ENCODE results near the gene RIPPLY2. TPM values are rescaled to one million over a fixed set of nuclear protein-coding genes. Genes with fewer than 3 reads are reported as not detected.

Gene RIPPLY2
- total RNA-seq, 3 donors from 2014 or later: 1.3 TPM; not detected in 2

DNA sequence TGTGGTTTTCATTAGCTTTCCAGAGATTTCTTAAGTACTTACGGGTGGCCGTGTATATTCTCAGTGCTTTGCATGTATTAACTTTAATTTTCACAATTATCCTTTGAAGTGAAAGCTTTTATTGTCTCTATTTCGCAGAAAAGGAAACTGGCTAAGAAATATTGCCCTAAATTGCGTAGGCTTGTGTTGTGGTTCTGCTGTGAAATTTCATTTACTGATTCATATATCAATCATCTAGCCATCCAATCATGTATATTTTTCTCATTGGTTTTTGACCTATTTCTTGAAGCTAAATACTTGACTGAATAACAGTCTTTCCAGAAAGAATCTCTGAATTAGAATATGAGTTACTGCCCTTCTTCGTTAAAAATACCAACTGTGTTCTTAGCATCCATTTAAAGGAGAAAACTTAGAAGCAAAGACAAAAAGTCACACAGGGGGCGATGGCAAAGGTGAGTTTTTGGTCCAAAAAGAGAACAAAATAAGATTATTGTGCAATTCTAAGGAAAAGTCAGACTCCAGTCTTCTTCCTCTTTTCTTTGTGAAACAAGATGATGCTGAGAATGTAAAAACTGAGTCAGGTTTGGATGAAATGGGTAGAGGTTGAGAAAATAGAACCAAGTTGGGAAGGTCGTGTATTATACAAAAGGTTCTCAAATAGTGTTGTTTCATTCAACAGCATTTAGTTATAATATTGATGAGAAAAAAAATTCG lies 7.8 kb downstream of the RIPPLY2 start:
- Histone ChIP-seq H3K4me3 (no peak overlapping the region), H3K4me1 (ENCODE audit: low read depth) (peaks cover 16% of the 10 kb centered on the region), H3K9me3 (no peaks in the 10 kb centered on the region), H3K36me3 (ENCODE audit: low read depth) (no peaks in the 10 kb centered on the region)
- intact Hi-C loops (cut with DNase I, micrococcal nuclease): no loop called here
- DNase-seq (no peak), ATAC-seq (no peak)
- TF ChIP-seq, protein P1, sequence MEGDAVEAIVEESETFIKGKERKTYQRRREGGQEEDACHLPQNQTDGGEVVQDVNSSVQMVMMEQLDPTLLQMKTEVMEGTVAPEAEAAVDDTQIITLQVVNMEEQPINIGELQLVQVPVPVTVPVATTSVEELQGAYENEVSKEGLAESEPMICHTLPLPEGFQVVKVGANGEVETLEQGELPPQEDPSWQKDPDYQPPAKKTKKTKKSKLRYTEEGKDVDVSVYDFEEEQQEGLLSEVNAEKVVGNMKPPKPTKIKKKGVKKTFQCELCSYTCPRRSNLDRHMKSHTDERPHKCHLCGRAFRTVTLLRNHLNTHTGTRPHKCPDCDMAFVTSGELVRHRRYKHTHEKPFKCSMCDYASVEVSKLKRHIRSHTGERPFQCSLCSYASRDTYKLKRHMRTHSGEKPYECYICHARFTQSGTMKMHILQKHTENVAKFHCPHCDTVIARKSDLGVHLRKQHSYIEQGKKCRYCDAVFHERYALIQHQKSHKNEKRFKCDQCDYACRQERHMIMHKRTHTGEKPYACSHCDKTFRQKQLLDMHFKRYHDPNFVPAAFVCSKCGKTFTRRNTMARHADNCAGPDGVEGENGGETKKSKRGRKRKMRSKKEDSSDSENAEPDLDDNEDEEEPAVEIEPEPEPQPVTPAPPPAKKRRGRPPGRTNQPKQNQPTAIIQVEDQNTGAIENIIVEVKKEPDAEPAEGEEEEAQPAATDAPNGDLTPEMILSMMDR (IDR thresholded peaks at IDR 0.05): no peak

DNA sequence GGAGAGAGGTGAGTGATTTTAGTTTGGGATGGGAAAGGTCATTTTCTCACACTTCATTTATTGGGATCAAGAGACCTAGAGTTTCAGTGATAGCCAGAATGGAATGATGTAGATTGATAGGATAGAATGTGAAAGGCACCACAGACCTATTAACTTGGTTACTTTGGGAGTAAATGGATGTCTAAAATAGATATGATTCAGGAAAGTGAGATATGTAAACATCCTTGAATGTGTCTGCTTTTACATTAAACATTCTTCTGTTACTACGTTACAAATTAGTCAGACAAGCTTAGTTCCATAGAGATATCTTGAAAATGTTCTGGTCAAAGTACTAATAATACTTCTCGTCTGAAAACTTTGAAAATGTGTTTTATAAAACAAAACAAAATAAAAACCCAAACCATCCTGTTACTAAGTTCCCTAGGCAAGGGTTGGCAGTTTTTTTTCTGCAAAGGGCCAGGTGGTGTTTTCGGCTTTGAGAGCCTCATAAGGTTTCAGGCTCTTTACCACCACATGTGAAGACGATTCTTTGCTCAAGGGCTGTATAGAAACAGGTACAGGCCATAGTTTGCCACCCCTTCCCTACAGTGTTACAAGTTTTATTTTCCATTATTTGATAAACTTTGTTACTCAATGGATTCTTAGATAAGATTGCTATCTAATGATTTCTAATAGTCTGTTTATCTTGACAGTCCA lies 9.8 kb downstream of the RIPPLY2 start:
- H3K4me3 ChIP-seq: no peak overlapping the region
- H3K36me3 ChIP-seq (ENCODE audit: low read depth): no peaks in the 10 kb centered on the region
- intact Hi-C loops (cut with DNase I, micrococcal nuclease): no loop called here
- no peak for ATAC-seq
- TF ChIP-seq, protein P1 (IDR thresholded peaks at IDR 0.05): no peak
- DNase-seq: no peak
- peaks cover 16% of the 10 kb centered on the region for H3K4me1 ChIP-seq (ENCODE audit: low read depth)
- no peaks in the 10 kb centered on the region for H3K9me3 ChIP-seq

DNA sequence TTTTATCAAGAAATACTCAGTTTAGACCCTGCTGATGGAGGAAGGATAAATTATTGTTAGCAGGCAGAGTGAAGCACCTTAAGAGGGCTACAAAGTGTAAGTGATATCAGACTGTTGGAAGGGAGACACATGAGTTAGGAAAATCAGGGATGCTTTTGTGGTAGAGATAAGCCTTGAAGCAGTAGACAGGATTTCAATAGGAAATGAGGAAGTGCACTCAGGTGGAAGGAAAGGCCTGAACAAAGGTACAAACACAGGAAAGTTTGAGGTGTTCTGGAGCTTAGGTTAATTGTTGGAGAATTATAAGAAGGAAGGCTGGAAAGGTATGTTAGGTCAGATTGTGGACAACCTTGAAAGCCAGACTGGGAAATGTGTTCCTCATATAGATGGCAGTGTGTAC lies 13.9 kb downstream of the RIPPLY2 start:
- no peak for ATAC-seq
- Histone ChIP-seq H3K9me3 (no peaks in the 10 kb centered on the region), H3K36me3 (ENCODE audit: low read depth) (no peaks in the 10 kb centered on the region), H3K4me1 (ENCODE audit: low read depth) (no peaks in the 10 kb centered on the region), H3K4me3 (no peak overlapping the region)
- TF ChIP-seq, protein P1 (IDR thresholded peaks at IDR 0.05): no peak
- no peak for DNase-seq
- intact Hi-C loops (cut with DNase I, micrococcal nuclease): no loop called here

DNA sequence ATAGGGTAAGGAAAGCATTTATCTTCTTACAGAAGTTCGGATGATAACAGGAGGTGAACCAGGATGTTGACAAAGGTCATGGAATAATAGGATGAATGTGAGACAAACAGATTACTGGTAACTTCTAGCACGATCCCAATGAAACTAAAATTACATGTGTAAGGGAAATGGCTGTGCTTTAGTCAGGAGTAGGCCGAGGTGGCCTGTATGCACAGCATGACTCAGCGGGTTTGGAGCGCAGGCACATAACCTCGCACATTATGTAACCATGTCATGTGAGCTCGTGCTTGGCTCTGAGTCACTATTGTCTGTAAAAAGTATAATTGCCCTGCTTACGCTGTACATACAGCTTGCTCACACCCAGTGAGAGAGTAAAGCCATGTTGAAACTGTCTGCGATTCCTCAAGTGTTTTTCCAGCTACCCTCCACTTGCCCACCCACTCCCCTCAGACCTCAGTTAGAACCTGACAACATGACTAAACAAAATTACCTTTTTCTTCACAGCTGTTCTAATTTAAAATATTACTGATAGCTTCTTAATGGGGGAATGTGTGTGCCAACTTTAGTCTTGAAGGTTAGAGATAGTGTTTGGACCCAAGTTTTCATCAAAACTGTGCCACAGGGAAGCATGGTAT lies 14.5 kb downstream of the RIPPLY2 start:
- ATAC-seq: peak; percentile 96
- Histone ChIP-seq H3K36me3 (ENCODE audit: low read depth) (no peaks in the 10 kb centered on the region), H3K4me1 (ENCODE audit: low read depth) (no peaks in the 10 kb centered on the region), H3K4me3 (no peak overlapping the region), H3K9me3 (no peaks in the 10 kb centered on the region)
- peak in 2 of 3 donors; percentile 51 to 58 for DNase-seq
- TF ChIP-seq, protein P1 (IDR thresholded peaks at IDR 0.05): no peak
- intact Hi-C loops (cut with DNase I, micrococcal nuclease): no loop called here

DNA sequence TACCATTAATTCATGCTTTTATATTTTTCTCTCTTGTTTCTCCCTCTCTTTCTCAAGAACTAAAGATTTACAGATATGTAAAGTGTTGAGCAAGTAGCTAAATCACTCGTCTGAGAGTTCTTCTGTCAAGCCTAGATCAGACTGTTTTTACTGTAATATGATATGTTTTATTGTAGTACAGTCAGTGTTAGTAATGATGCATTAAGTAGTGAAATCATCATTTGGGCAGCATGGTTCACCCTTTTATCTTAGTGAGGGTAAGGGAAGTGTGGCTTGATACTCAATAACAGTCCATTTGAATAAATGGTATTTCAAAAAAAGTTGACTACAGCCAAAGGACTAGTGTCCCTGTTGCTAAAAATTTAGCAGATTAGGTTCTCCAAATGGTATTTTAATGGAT lies 15.5 kb downstream of the RIPPLY2 start:
- Histone ChIP-seq H3K9me3 (no peaks in the 10 kb centered on the region), H3K4me1 (ENCODE audit: low read depth) (no peaks in the 10 kb centered on the region), H3K4me3 (no peak overlapping the region), H3K36me3 (ENCODE audit: low read depth) (no peaks in the 10 kb centered on the region)
- DNase-seq (no peak), ATAC-seq (no peak)
- intact Hi-C loops (cut with DNase I, micrococcal nuclease): no loop called here
- TF ChIP-seq, protein P1 (IDR thresholded peaks at IDR 0.05): no peak
